Measurements from ENCODE around the gene ALDH1A3. TPM values are rescaled to one million over a fixed set of nuclear protein-coding genes. Genes with fewer than 3 reads are reported as not detected.

Gene ALDH1A3
- total RNA-seq, 1 experiment from 2014 or later, result 248 TPM

DNA sequence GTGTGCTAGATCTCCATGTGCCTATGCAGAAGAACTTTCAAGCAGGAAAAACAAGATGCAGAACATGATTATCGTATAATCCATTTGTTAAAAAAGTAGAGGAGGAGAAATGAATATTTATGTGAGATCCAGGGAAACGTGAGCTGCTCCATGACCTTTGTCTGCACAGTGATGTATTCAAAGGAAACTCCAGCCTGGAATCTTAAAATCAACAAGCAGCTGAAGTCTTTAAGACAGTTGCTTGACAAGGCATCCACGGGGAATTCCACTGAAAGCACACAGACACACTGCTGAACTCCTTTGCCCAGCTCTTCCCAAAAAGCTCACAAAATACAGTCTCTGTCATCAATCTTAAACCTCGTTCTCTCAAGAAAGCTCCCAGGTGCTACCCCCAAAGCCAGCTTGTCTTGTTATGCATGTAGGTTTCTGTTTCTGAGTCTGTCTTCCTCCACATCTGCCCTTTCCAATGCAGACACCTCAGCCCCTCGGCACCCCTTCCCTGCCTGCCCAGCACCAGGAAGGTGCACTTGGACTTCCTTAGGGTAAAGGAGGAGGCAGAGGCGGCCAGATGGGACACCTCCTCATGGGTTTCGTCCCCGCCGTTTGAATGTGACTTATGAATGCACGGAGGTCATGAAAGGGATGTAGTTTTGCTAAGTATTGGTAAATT lies 68.3 kb downstream of the ALDH1A3 start (continued):
- TF ChIP-seq, protein P1, sequence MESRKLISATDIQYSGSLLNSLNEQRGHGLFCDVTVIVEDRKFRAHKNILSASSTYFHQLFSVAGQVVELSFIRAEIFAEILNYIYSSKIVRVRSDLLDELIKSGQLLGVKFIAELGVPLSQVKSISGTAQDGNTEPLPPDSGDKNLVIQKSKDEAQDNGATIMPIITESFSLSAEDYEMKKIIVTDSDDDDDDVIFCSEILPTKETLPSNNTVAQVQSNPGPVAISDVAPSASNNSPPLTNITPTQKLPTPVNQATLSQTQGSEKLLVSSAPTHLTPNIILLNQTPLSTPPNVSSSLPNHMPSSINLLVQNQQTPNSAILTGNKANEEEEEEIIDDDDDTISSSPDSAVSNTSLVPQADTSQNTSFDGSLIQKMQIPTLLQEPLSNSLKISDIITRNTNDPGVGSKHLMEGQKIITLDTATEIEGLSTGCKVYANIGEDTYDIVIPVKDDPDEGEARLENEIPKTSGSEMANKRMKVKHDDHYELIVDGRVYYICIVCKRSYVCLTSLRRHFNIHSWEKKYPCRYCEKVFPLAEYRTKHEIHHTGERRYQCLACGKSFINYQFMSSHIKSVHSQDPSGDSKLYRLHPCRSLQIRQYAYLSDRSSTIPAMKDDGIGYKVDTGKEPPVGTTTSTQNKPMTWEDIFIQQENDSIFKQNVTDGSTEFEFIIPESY (IDR thresholded peaks at IDR 0.05; ENCODE audit: extremely low read depth, insufficient replicate concordance, low read length), result no peak

DNA sequence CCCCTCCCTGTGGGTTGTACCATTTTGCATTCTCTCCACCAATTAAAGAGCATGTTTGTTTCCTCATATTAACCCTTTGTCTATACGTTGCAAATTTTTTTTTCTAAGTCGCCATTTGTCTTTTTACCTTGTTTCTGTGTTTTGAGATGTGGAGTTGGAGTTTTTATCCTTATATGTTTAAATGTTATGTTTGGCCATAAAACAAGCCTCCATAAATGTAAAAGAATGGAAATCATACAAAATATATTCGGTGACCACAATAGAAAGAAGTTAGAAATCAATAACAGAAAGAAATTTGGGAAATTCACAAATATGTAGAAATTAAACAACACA lies 68.8 kb downstream of the ALDH1A3 start:
- ATAC-seq (no peak), DNase-seq (ENCODE audit: low read depth, low spot score) (no peak)
- CTCF ChIA-PET, result no interaction called here
- RAD21 ChIA-PET (ENCODE audit: low non-redundant PET in 1 of 2, low total read pairs in 2 of 2, uncharacterized antibody in 2 of 2, unreplicated experiment in 2 of 2), result no interaction called here
- BruUV-seq (replicated peaks), result no TSS peak
- Histone ChIP-seq H3K27me3 (ENCODE audit: insufficient read depth, low read length) (no peaks in the 10 kb centered on the region), H3K4me2 (ENCODE audit: low read length) (no peak overlapping the region), H3K9me2 (ENCODE audit: insufficient read depth) (no peaks in the 10 kb centered on the region), H3K36me3 (ENCODE audit: control insufficient read depth in 1 of 2, insufficient read depth in 2 of 2, low read length in 2 of 2) (no peaks in the 10 kb centered on the region), H3K9me3 (ENCODE audit: control insufficient read depth in 1 of 2, insufficient read depth in 1 of 2, low read depth in 1 of 2, low read length in 2 of 2) (no peaks in the 10 kb centered on the region), H3K4me1 (ENCODE audit: control insufficient read depth in 1 of 2, insufficient read depth in 2 of 2, low read length in 2 of 2) (no peaks in the 10 kb centered on the region), H3K9ac (ENCODE audit: low read length) (no peak overlapping the region), H3K79me2 (ENCODE audit: insufficient read depth, low read length) (no peaks in the 10 kb centered on the region), H3K27ac (ENCODE audit: low read depth, low read length) (no peak overlapping the region), H4K20me1 (ENCODE audit: insufficient read depth) (no peaks in the 10 kb centered on the region), H2AFZ (ENCODE audit: low read depth, low read length, poor library complexity, severe bottlenecking) (no peak overlapping the region), H3K4me3 (replicated peaks in 1 of 2; ENCODE audit: low read depth in 1 of 2, low read length in 2 of 2) (no peak overlapping the region)
- intact Hi-C loops (cut with micrococcal nuclease), result no loop called here
- TF ChIP-seq TCF7L2 (IDR thresholded peaks at IDR 0.05; ENCODE audit: borderline replicate concordance, extremely low read depth, insufficient read depth, insufficient read length), result no peak
- no peak for TF ChIP-seq FOSL1 (IDR thresholded peaks at IDR 0.05; ENCODE audit: low read depth)
- POLR2A ChIA-PET, result no interaction called here

- no peak overlapping the region for H2AFZ ChIP-seq (ENCODE audit: low read depth, low read length, poor library complexity, severe bottlenecking)
- no peaks in the 10 kb centered on the region for H3K9me3 ChIP-seq (ENCODE audit: control insufficient read depth in 1 of 2, insufficient read depth in 1 of 2, low read depth in 1 of 2, low read length in 2 of 2)
- intact Hi-C loops (cut with micrococcal nuclease), result no loop called here
- ChIA-PET RAD21 (ENCODE audit: low non-redundant PET in 1 of 2, low total read pairs in 2 of 2, uncharacterized antibody in 2 of 2, unreplicated experiment in 2 of 2) (no interaction called here), POLR2A (no interaction called here), CTCF (no interaction called here)
- peaks cover under 1% of the 10 kb centered on the region; the same call in 1 of the 2 replicates for H3K79me2 ChIP-seq (ENCODE audit: insufficient read depth, low read length)
- H3K9ac ChIP-seq (ENCODE audit: low read length), result no peak overlapping the region
- H3K9me2 ChIP-seq (ENCODE audit: insufficient read depth), result no peaks in the 10 kb centered on the region
- H4K20me1 ChIP-seq (ENCODE audit: insufficient read depth), result no peaks in the 10 kb centered on the region
- DNase-seq (ENCODE audit: low read depth, low spot score), result no peak
- H3K27me3 ChIP-seq (ENCODE audit: insufficient read depth, low read length), result no peaks in the 10 kb centered on the region
- no peak for ATAC-seq
- H3K4me2 ChIP-seq (ENCODE audit: low read length), result no peak overlapping the region
- no TSS peak for BruUV-seq (replicated peaks)
- no peaks in the 10 kb centered on the region for H3K4me1 ChIP-seq (ENCODE audit: control insufficient read depth in 1 of 2, insufficient read depth in 2 of 2, low read length in 2 of 2)
- H3K4me3 ChIP-seq (replicated peaks in 1 of 2; ENCODE audit: low read depth in 1 of 2, low read length in 2 of 2), result no peak overlapping the region
- H3K36me3 ChIP-seq (ENCODE audit: control insufficient read depth in 1 of 2, insufficient read depth in 2 of 2, low read length in 2 of 2), result no peaks in the 10 kb centered on the region
- no peak for TF ChIP-seq EZH2phosphoT487 (IDR thresholded peaks at IDR 0.05; ENCODE audit: borderline replicate concordance)
- no peak overlapping the region for H3K27ac ChIP-seq (ENCODE audit: low read depth, low read length)
These were observed 70.1 kb downstream of the ALDH1A3 start for GRCh38 chr15:100949691-100950090.

Data from HCT116 (cell line).